GM19463 (cell line): ENCODE results near the gene PDE9A.

Experiments used
- ATAC-seq: cut with Tn5 transposase; IDR thresholded peaks from one replicate; pipeline ENCODE4 v1.9.1; 2021; ENCODE audit warnings: mild to moderate bottlenecking, moderate library complexity; ENCODE audit not compliant: unreplicated experiment

Gene PDE9A

GRCh38 chr21:42734323-42734971 is 81.0 kb downstream of the PDE9A start:
- no peak for ATAC-seq

- ATAC-seq = no peak
These were observed 81.6 kb downstream of the PDE9A start for GRCh38 chr21:42735061-42735460.

- no peak for ATAC-seq
These were observed 82.5 kb downstream of the PDE9A start for GRCh38 chr21:42735944-42736343.

GRCh38 chr21:42736646-42737350 is 83.4 kb downstream of the PDE9A start:
- no peak for ATAC-seq

- no peak for ATAC-seq
These were observed 84.7 kb downstream of the PDE9A start for GRCh38 chr21:42737951-42738590.

- ATAC-seq = no peak
These were observed 85.9 kb downstream of the PDE9A start for GRCh38 chr21:42739061-42739931.

GRCh38 chr21:42740405-42740909 is 87.0 kb downstream of the PDE9A start:
- ATAC-seq = no peak

GRCh38 chr21:42741066-42741465 is 87.6 kb downstream of the PDE9A start:
- ATAC-seq = no peak

- ATAC-seq = no peak
These were observed 91.4 kb downstream of the PDE9A start for GRCh38 chr21:42744520-42745445.

- no peak for ATAC-seq
These were observed 92.3 kb downstream of the PDE9A start for GRCh38 chr21:42745511-42746239.

- ATAC-seq = no peak
These were observed 92.8 kb downstream of the PDE9A start for GRCh38 chr21:42746240-42746592.

GRCh38 chr21:42746593-42747275 is 93.3 kb downstream of the PDE9A start:
- ATAC-seq = no peak

- ATAC-seq = no peak
These were observed 93.9 kb downstream of the PDE9A start for GRCh38 chr21:42747276-42747701.

- no peak for ATAC-seq
These were observed 94.4 kb downstream of the PDE9A start for GRCh38 chr21:42747746-42748351.

- no peak for ATAC-seq
These were observed 95.3 kb downstream of the PDE9A start for GRCh38 chr21:42748620-42749176.

- no peak for ATAC-seq
These were observed 97.5 kb downstream of the PDE9A start for GRCh38 chr21:42750737-42751530.

- no peak for ATAC-seq
These were observed 98.4 kb downstream of the PDE9A start for GRCh38 chr21:42751866-42752265.
